HG03521 (cell line): ENCODE results near the gene STARD5.

Experiments
- ATAC-seq: cut with Tn5 transposase; IDR thresholded peaks from one replicate; pipeline ENCODE4 v1.9.1; 2021; ENCODE audit warnings: mild to moderate bottlenecking, moderate library complexity; ENCODE audit not compliant: unreplicated experiment

The STARD5 gene

GRCh38 chr15:81314378-81314777 lies 9.6 kb downstream of the STARD5 start:
- no peak for ATAC-seq

- no peak for ATAC-seq
Measured at GRCh38 chr15:81313686-81314085, 10.3 kb downstream of the STARD5 start.

DNA sequence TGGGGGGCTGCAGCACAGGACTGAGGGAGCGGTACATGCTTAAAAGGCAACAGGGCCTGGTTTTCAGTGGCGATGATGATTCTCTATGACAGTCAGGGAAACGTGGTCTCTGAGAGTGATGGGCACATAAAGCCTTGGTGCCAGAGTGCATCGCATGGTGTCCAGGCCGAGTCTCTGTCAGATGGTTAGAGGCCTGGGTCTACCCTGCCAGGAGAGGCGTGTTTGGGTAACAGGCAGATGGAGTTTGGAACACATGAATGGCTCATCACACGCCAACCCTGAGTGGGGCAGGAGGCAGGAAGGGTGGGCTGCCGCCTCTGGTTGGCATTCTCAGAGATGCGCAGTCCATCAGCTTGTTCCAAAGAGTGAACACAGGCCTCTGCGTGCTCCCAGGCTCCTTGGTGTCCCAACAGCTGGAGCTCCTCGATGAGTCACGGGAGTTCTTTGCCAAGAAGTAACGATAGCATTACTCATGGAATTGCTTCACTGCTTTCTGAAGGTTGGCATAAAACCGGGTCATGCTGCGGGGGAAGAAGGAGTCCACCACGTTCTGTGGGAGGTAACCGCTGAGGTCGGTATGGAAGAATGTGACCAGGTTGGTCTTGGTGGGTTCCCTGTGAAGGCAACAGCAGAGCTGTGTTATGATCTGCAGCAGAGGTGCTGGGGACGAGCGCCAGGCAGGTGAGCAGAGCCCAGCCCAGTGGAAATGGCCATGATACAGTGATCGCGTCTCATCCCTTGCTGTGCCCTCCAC lies 11.0 kb downstream of the STARD5 start:
- no peak for ATAC-seq

DNA sequence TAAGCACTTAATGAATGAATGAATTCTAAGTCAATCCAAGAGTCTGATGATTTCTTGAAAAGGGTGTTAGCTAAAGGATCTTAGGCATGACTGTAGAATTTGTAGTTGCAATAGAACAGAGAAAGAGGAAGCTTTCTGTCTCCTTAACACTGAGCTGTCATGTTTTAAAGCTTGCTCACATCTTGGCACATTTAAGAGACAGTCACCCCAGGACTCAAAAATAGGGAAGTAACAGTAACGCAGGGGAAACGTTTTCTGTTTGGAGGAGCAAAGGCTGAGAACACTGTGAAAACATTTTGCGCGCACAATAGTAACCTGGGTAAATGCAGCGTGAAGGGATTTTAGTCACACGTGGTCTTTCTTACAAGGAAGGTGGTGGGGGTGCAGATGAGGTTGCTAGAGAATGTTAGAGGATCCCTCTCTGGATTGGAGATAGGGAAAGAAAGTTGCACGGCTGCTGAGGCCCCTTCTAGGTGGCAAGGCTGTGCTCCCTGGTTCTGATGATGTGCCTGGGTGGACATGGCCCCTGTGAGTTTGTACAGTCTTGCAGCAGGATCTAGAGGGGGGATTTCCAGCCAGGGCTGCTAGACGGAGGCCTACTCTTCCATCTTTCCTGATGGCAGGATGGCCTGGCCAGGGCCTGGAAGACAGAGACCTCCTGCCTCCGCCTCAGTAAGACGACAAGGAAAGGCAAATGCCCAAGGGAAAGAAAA lies 12.0 kb downstream of the STARD5 start:
- no peak for ATAC-seq

GRCh38 chr15:81310480-81310879 lies 13.5 kb downstream of the STARD5 start:
- no peak for ATAC-seq

GRCh38 chr15:81309647-81310450 lies 14.1 kb downstream of the STARD5 start:
- ATAC-seq: no peak

DNA sequence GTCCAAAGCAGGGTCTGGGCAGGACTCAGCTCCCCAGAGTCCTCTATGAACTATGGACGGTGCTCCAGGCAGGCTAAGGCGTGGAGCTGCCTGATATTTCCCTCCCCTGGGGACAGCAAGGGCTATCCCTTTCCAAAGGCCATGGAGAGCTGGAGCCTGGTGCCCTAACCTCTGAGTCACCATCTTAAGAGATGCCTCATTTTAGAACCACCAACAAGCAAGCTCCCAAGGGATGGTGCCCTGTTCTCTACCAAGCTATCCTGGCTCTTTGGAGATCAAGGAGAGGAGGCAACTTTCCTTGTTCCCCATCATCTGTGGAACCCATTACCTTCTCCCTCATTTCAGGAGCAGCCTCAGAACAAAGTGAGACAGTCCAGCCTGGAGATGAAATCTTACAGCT lies 15.7 kb downstream of the STARD5 start:
- no peak for ATAC-seq

DNA sequence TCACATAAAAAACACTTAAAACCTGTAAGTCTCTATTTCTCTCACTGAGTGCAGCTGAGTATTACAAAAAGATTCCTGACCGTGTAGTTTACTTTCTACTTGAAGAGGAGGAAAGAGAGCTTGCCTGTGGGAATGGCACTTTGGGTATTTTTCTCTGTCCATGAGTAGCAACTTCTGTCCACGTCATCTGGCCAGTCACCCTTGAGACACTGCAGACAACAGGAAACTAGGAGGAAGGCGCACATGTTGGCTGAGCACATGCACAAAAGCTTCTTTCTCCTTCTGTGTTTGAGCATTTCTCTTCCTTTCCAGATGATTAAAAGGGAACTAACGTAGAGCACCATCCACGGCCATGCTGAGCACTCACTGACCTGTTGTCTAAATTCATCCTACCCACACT lies 19.7 kb downstream of the STARD5 start:
- no peak for ATAC-seq

DNA sequence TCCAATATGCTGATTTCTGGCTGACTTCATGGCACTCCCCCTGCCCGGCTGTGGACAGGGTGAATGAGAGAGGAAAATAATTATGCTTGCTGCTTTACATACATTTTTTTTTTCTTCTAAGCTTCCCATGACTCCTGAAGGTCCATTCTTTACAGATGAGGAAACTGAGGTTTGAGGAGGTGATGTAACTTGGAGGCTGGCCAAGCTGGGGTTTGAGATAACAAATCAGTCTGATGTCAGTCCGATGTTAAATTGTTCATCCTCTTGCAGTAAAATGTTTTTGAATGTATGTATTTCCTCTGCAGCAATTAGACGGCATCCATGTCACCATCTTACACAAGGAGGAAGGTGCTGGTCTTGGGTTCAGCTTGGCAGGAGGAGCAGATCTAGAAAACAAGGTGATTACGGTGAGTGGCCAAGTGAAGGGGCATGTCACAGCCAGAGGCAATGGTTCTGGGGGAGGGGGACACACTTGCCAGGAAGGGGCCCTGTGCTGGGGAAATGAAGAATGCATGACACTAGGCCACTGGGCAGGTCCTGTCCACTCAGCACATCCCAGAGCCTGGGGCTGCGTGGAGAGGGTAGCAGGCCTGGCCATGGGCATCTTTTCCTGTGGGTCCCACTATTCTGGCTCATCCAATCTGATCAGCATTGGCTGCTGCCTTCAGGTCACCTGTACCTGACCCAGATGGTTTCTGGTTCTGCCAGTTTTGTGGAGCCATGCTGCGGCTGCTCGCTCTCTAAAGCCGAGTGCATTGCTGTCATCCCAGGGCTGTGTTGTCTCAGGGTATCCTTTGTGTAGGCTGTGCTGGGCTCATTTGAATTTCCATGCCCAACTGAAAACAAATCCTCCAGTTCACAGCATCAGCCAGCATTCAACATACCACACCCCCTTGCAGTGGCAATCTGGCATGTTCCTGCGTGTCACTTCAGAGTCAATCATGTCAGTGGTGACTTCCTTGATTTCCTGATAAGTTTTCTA lies 20.4 kb downstream of the STARD5 start:
- no peak for ATAC-seq

- peak; percentile 18 for ATAC-seq
Measured at GRCh38 chr15:81302701-81303109, 21.2 kb downstream of the STARD5 start.

DNA sequence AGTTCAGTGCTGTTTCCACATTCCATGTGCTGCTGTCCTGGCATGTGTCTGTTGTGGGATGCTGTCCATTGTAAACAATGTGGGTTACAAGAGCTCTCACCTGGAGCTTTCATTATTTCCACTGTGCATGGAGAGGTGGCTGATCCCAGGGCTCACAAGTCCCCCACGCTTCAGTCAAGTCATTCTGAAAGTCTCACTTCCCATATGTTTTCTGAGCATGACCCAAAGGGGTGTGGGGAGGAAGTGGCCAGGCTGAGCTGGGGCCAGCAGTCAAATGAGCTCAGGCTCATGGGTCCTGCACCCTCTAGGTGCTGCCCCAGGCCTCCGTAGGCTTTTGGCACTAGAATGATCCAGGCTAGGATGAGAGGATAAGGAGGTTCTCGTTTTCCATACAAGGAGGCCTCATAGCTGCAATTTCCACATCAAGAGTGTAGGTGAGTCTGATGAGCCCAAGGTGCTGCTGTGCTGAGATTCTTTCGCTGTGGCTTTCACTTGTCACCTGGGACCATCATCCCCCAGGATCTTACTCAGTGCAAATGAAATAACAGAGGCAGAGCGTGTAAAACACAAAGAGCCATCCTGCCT lies 22.0 kb downstream of the STARD5 start:
- ATAC-seq: peak; percentile 78

- ATAC-seq: peak; percentile 12
Measured at GRCh38 chr15:81301385-81301784, 22.6 kb downstream of the STARD5 start.

- ATAC-seq: no peak
Measured at GRCh38 chr15:81299630-81300273, 24.2 kb downstream of the STARD5 start.

DNA sequence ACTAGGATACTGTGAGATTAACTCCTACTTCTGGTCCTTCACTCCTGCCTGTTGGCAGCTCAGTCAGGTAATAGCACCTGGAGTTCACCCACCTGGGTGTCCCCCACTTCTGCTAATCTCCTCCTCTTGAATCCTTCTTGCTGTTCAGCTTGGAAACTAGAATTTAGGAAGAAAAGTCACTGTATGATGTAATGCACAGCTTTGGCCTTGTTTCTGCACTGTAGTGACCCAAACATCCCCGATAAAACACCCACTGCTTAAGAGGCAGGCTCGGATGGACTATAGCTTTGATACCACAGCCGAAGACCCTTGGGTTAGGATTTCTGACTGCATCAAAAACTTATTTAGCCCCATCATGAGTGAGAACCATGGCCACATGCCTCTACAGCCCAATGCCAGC lies 24.8 kb downstream of the STARD5 start:
- no peak for ATAC-seq

DNA sequence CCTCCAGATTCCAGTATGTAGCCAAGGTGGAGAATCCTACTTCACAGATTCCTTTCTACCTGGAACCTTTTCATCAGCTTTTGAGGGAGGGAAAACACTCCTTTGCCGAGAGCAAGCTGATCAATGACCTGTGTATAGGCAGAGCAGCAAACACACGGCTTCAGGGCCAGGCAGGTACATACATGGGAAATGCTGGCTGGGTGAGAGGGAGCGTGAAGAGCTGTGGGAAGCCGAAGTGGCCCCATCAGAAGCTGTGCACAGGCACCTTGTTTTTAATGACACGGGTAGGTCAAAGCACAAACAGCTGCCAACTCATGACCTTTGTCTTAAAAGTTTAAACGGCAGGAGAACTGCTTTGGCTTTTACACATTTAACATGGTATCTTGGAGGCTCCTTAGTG lies 25.3 kb downstream of the STARD5 start:
- ATAC-seq: no peak

DNA sequence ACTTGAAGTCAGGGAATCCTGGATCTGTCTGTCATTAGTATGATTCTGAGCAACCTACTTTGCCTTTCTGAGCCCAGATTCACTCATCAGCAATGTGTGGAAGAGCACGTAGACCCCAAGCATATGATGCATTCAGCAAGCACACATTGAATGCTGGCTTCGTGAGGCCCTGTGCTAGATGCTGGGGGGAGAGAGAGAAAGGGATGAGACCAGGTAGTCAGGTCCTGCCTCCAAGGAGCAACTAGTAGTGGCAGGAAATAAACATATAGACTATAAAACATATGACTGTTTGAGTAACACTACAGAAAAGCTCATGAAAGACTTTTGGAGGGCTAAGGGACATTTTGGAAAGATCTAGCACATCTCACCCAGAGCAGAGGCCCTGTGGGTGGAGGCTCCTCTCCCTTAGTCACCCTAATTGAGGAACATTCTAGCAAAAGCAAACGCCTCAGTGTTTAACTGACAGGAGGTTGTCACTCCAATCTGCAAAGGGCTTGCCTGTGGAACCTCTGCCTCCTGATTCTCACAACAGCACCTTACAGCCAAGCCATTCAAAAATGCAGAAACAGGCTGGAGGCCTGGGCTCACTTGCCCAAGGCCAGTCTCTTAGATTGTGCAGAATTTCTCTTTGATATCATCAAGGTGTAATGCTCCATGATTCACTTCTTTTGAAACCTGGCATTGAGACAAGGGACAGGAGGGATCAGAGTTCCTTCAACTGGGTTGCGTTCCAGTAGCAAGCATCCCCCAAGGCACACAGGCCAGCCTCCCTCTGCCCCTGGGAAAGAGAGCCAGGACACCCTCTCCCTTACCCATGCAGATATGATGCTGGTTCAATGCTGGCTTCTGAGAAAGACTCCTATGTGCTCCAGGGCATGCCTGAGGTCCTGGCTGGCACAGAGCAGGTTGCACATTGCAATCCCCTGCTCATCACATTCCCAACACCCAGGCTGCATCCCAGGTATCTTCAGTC lies 26.1 kb downstream of the STARD5 start:
- ATAC-seq: no peak

DNA sequence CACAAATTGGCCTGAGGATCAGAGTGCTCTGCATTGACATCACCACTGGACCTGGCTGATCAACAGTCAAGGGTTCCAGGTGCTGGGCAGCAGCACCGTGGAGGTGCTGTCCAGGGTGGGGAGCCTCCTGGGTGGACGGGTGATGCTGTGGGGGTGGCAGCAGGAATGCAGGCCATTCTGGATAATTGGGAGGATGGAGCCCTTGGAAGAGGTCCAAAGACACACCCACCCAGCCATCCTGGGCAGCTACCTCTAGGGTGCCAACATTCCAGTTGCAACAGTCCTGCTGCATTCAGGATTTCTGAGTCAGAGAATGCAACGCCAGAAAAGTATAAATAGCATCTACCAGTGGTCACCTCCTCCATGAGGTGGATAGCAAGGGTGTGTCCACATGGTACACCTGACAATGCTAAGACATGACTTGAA lies 26.8 kb downstream of the STARD5 start:
- no peak for ATAC-seq

- ATAC-seq: peak; percentile 42
Measured at GRCh38 chr15:81296673-81297072, 27.3 kb downstream of the STARD5 start.
